ENCODE data around the gene UMAD1. TPM values are rescaled to one million over a fixed set of nuclear protein-coding genes. Genes with fewer than 3 reads are reported as not detected.
A peak's percentile ranks its signal among the peaks of the same experiment; 100 is the strongest.

UMAD1 gene
- total RNA-seq, result 10 to 100 TPM; 17.8 to 20.2 TPM
- 10 to 100 TPM; 12.7 to 16.7 (median 14.4) TPM for polyA plus RNA-seq (ENCODE audit: insufficient read length in 6 of 6)
- long read RNA-seq, donor 1, result 0 reads
- long read RNA-seq, donor 2, result 0 reads
- long read RNA-seq, donor 3, result 0 reads
- long read RNA-seq, donor 4, partial matches to known transcripts, result 0 of 5 reads
- long read RNA-seq, donor 4, other reads (novel, unspliced or antisense), result 5 of 5 reads
- long read RNA-seq, donor 5, result 0 reads
- long read RNA-seq, donor 6, partial matches to known transcripts, result 0 of 5 reads
- long read RNA-seq, donor 6, other reads (novel, unspliced or antisense), result 5 of 5 reads
- long read RNA-seq, donor 7, result 0 reads
- long read RNA-seq, donor 8, partial matches to known transcripts, result 0 of 1 reads
- long read RNA-seq, donor 8, other reads (novel, unspliced or antisense), result 0 of 1 reads
- long read RNA-seq, donor 9, result 0 reads
- long read RNA-seq, donor 10, partial matches to known transcripts, result 2 of 4 reads
- long read RNA-seq, donor 10, other reads (novel, unspliced or antisense), result 0 of 4 reads
- long read RNA-seq, donor 11, partial matches to known transcripts, result 0 of 3 reads
- long read RNA-seq, donor 11, other reads (novel, unspliced or antisense), result 0 of 3 reads
- long read RNA-seq, donor 12, partial matches to known transcripts, result 0 of 1 reads
- long read RNA-seq, donor 12, other reads (novel, unspliced or antisense), result 0 of 1 reads

GRCh38 chr7:7640221-7641128 is at the start of gene UMAD1:
TSS of gene UMAD1 (plus strand) at chr7:7640752. CDS start at chr7:7673372, 32,620 bp downstream.
- Histone ChIP-seq H3K27ac (peak within 1 kb of the TSS; percentile 87 to 93), H3K36me3 (peaks cover 0 to 4% of the 10 kb centered on the region in 2 donors), H3K4me1 (peaks cover 3 to 29% of the 10 kb centered on the region in 2 donors), H3K27me3 (no peaks in the 10 kb centered on the region), H3K9me3 (no peaks in the 10 kb centered on the region), H3K4me3 (peak within 1 kb of the TSS; percentile 64 to 84)
- TF ChIP-seq CTCF (IDR thresholded peaks at IDR 0.05), result no peak
- ATAC-seq (peak; percentile 98), DNase-seq (peak; percentile 97 to 99 (median 99))
- intact Hi-C loops (cut with DNase I), result no loop called here

- peak in 1 of 2 donors; percentile 34 for TF ChIP-seq CTCF (IDR thresholded peaks at IDR 0.05)
- no peaks in the 10 kb centered on the region for H3K27me3 ChIP-seq
- H3K27ac ChIP-seq, result no peak overlapping the region
- H3K4me3 ChIP-seq, result no peak overlapping the region
- peak in 2 of 4 donors; percentile 11 to 12 for DNase-seq
- ATAC-seq, result peak; percentile 76
- peaks cover 0 to 55% of the 10 kb centered on the region in 2 donors for H3K36me3 ChIP-seq
- H3K9me3 ChIP-seq, result no peaks in the 10 kb centered on the region
- H3K4me1 ChIP-seq, result no peaks in the 10 kb centered on the region
- intact Hi-C loops (cut with DNase I), result loop anchor here in 1 of 2 donors (10.0 kb wide), 1 partner anchor 619 kb away; no protein-coding TSS in a partner anchor
Observed at GRCh38 chr7:7595451-7595850, 45.1 kb upstream of the UMAD1 start.

GRCh38 chr7:7596176-7596575 is 44.4 kb upstream of the UMAD1 start:
- DNase-seq (no peak), ATAC-seq (peak; percentile 51)
- Histone ChIP-seq H3K27ac (no peak overlapping the region), H3K9me3 (no peaks in the 10 kb centered on the region), H3K36me3 (peaks cover 0 to 55% of the 10 kb centered on the region in 2 donors), H3K4me3 (no peak overlapping the region), H3K4me1 (no peaks in the 10 kb centered on the region), H3K27me3 (no peaks in the 10 kb centered on the region)
- intact Hi-C loops (cut with DNase I), result loop anchor here in 1 of 2 donors (10.0 kb wide), 1 partner anchor 619 kb away; no protein-coding TSS in a partner anchor
- no peak for TF ChIP-seq CTCF (IDR thresholded peaks at IDR 0.05)

- no peaks in the 10 kb centered on the region for H3K9me3 ChIP-seq
- H3K4me1 ChIP-seq, result no peaks in the 10 kb centered on the region
- no peak for ATAC-seq
Observed at GRCh38 chr7:7607010-7607409, 33.5 kb upstream of the UMAD1 start.

More at GRCh38 chr7:7607010-7607409, 33.5 kb upstream of the UMAD1 start:
- H3K4me3 ChIP-seq, result no peak overlapping the region
- H3K36me3 ChIP-seq, result peaks cover 0 to 24% of the 10 kb centered on the region in 2 donors
- intact Hi-C loops (cut with DNase I), result no loop called here
- no peak for DNase-seq
- no peaks in the 10 kb centered on the region for H3K27me3 ChIP-seq
- no peak for TF ChIP-seq CTCF (IDR thresholded peaks at IDR 0.05)
- no peak overlapping the region for H3K27ac ChIP-seq
